Small intestine (tissue), 7 donors: ENCODE measurements around the gene NUDT7. TPM values are rescaled to one million over a fixed set of nuclear protein-coding genes. Genes with fewer than 3 reads are reported as not detected.

Experiments used
- DNase-seq, 2 donors: peaks; one replicate each; pipeline versions ENCODE4 v3.0.0 to v3.0.0-alpha.2; 2013
- FAIRE-seq: peaks from 2 replicates; lab custom pipeline; 2012; peaks lifted over from hg19 to GRCh38; lab: Jason Lieb, UNC
- H3K27ac ChIP-seq, 3 donors: one replicate each; pipeline ENCODE4 v1.5.1; 2013; ENCODE audit warnings: low read length in 2 of 3, mild to moderate bottlenecking in 2 of 3, control low read depth in 1 of 3, inconsistent platforms in 1 of 3, low read depth in 1 of 3, moderate library complexity in 1 of 3
- H3K27me3 ChIP-seq, 3 donors: one replicate each; pipeline ENCODE4 v1.6.1; 2013; ENCODE audit warnings: low read length in 3 of 3, inconsistent platforms in 1 of 3; ENCODE audit not compliant: control insufficient read depth in 3 of 3, insufficient read depth in 3 of 3
- H3K36me3 ChIP-seq, 3 donors: one replicate each; pipeline ENCODE4 v1.6.1; 2013; ENCODE audit warnings: low read length in 3 of 3, inconsistent platforms in 1 of 3, low read depth in 1 of 3, mild to moderate bottlenecking in 1 of 3, moderate library complexity in 1 of 3; ENCODE audit not compliant: control insufficient read depth in 3 of 3, insufficient read depth in 2 of 3
- H3K4me1 ChIP-seq, 3 donors: one replicate each; pipeline ENCODE4 v1.6.1; 2013; ENCODE audit warnings: low read length in 2 of 3, inconsistent platforms in 1 of 3, low read depth in 1 of 3, mild to moderate bottlenecking in 1 of 3, moderate library complexity in 1 of 3; ENCODE audit not compliant: control insufficient read depth in 3 of 3, insufficient read depth in 2 of 3
- H3K4me3 ChIP-seq, 3 donors: one replicate each; pipeline ENCODE4 v1.5.1; 2013; ENCODE audit warnings: low read length in 3 of 3, control low read depth in 1 of 3, inconsistent platforms in 1 of 3, low read depth in 1 of 3, mild to moderate bottlenecking in 1 of 3, moderate library complexity in 1 of 3
- H3K9me3 ChIP-seq, 2 donors: one replicate each; pipeline ENCODE4 v1.6.1; 2013; ENCODE audit warnings: low read depth in 1 of 2, low read length in 1 of 2; ENCODE audit not compliant: control insufficient read depth in 2 of 2, insufficient read depth in 1 of 2
- WGBS, 3 donors: extraction: QIAGEN DNeasy Blood & Tissue Kit; methylation state at CpG; one replicate each; pipeline ENCODE4 v1.1.7; 2013; 5-methylcytosine and 5-hydroxymethylcytosine counted together
- polyA plus RNA-seq, 4 donors: library from polyadenylated mRNA; stranded (reverse) in 3 of 4; unstranded in 1 of 4; fragments of 200-250 nt in 3 of 4; fragments of 120-200 nt in 1 of 4; gene quantifications; one replicate each; pipeline versions ENCODE4 v1.2.1 to v1.2.3, GENCODE V29; 2013
- donor health status: healthy with polysubstance abuse.
- donor health status: control.
- donor health status: control.
- donor health status: Bipolar disorder and iron deficiency.
- donor health status: healthy.

Gene NUDT7
- polyA plus RNA-seq, 4 donors = 8.4 to 18.1 (median 14.2) TPM

GRCh38 chr16:77682586-77682985 lies 39.7 kb upstream of the NUDT7 start:
- WGBS, 3 donors = 79 to 84% (median 80%) methylated on average over 10 of the region's 10 CpGs
- FAIRE-seq = no peak

DNA sequence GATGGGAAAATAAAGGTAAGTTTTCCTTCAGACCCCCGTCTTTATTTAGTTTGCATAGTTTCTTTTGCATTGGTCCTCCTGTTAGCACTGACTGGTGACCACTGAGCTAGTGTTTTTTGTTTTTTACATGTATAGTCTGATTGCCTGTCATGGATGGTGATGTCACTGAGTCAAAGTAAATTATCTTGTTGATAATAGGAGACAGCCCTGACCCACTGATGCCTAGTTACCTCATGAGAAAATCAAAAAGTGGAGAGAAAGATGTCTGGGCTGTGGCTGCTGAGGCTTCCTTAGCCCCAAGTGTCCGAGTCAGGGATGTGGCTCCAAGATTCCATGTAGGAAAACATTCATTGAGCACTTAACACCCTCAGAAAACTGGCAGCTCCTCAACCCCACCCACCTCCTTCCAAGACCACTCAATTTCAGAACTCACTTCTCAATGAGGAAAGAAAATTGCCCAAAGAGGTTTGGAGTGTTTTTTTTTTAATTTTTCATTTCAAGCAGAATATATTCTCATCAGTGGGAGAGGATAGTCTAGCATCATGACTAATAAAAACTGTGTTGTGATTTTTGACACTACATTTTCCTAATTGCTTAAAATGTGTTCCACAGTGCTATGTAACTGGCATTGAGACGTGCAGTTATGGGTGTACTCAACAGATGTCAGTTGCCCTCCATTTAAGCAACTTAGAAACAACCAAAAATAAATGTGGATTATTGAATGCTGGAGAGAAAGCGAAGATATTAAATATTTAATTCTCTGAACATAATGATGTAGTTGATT lies 38.7 kb upstream of the NUDT7 start:
- 58 to 77% (median 63%) methylated on average over 4 of the region's 4 CpGs for WGBS, 3 donors
- H3K4me3 ChIP-seq = no peak overlapping the region
- no peak for FAIRE-seq
- H3K27me3 ChIP-seq = no peaks in the 10 kb centered on the region
- no peaks in the 10 kb centered on the region for H3K9me3 ChIP-seq
- H3K27ac ChIP-seq = no peak overlapping the region
- no peak for DNase-seq
- H3K36me3 ChIP-seq = no peaks in the 10 kb centered on the region
- H3K4me1 ChIP-seq = no peaks in the 10 kb centered on the region

More at GRCh38 chr16:77682586-77682985, 39.7 kb upstream of the NUDT7 start:
- H3K36me3 ChIP-seq = no peaks in the 10 kb centered on the region
- H3K4me3 ChIP-seq = no peak overlapping the region
- no peaks in the 10 kb centered on the region for H3K27me3 ChIP-seq
- no peak overlapping the region for H3K27ac ChIP-seq
- H3K9me3 ChIP-seq = no peaks in the 10 kb centered on the region
- H3K4me1 ChIP-seq = no peaks in the 10 kb centered on the region
- no peak for DNase-seq

- Histone ChIP-seq H3K4me3 (no peak overlapping the region), H3K27ac (no peak overlapping the region), H3K4me1 (no peaks in the 10 kb centered on the region), H3K27me3 (no peaks in the 10 kb centered on the region), H3K9me3 (no peaks in the 10 kb centered on the region), H3K36me3 (no peaks in the 10 kb centered on the region)
- no peak for DNase-seq
- no peak for FAIRE-seq
- WGBS, 3 donors = 71 to 73% (median 72%) methylated on average over 4 of the region's 4 CpGs
These were observed 38.2 kb upstream of the NUDT7 start for GRCh38 chr16:77684181-77684526.

DNA sequence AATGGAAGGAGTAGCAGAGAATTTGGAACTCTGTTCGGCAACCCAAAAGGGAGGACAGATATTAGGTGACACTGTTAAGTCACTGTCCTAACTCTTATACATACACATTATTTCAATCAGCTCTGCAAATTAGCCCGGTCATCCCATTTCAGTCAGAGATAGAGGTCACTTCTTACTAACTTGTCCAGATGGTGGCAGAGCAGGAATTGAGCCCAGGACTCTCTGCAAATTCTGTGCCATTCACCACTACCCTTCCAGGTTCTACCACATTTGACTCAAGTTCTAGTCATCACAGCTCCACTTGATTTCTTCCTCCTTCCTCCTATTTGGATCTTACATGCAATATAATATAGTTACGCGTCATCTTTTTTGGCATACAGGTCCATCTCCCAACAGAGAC lies 35.9 kb upstream of the NUDT7 start:
- DNase-seq = no peak
- no peaks in the 10 kb centered on the region for H3K4me1 ChIP-seq
- 80 to 86% (median 84%) methylated on average over 4 of the region's 4 CpGs for WGBS, 3 donors
- H3K4me3 ChIP-seq = no peak overlapping the region
- peaks cover 0 to 3% (median 0%) of the 10 kb centered on the region in 3 donors for H3K27me3 ChIP-seq
- FAIRE-seq = no peak
- H3K27ac ChIP-seq = no peak overlapping the region
- H3K9me3 ChIP-seq = no peaks in the 10 kb centered on the region
- H3K36me3 ChIP-seq = no peaks in the 10 kb centered on the region

GRCh38 chr16:77689971-77690370 lies 32.3 kb upstream of the NUDT7 start:
- H3K36me3 ChIP-seq = no peaks in the 10 kb centered on the region
- 73 to 84% (median 79%) methylated on average over 5 of the region's 5 CpGs for WGBS, 3 donors
- H3K9me3 ChIP-seq = no peaks in the 10 kb centered on the region
- H3K4me1 ChIP-seq = no peaks in the 10 kb centered on the region
- peaks cover 0 to 3% (median 0%) of the 10 kb centered on the region in 3 donors for H3K27me3 ChIP-seq
- no peak for FAIRE-seq
- H3K4me3 ChIP-seq = no peak overlapping the region
- H3K27ac ChIP-seq = no peak overlapping the region
- DNase-seq = no peak

DNA sequence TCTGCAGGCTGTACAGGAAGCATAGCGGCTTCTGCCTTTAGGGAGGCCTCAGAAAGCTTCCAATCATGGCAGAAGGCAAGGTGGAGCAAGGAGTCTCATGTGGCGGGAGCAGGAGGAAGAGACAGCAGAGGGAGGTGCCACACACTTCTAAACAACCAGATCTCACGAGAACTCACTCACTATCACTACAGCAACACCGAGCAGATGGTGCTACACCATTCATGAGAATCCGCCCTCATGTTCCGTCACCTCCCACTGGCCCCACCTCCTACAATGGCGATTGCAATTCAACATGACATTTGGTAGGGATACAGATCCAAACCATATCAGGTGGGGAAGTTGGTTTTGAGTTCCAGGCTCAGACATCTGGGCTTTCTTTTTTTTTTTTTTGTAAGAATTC lies 31.9 kb upstream of the NUDT7 start:
- WGBS, 3 donors = 65 to 73% (median 66%) methylated on average over 7 of the region's 7 CpGs

DNA sequence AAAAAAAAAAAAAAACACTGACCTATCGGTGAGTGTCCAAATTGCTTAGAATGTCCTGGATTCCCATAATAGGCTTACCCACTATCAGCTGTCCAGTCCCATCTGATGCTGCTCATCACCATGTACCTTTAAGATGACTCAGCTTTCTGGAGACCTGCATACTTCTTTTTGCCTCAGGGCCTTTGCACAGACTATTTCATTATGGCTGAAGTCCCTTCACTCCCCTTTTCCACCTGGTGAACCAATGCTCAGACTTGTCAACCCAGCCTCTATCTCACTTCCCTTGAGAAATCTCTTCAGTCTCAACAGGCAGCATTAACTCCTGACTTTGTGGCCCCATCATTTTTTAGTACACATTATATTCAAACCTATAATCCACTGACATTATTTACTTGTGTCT lies 29.7 kb upstream of the NUDT7 start:
- no peak for FAIRE-seq
- H3K4me3 ChIP-seq = no peak overlapping the region
- no peaks in the 10 kb centered on the region for H3K36me3 ChIP-seq
- WGBS, 3 donors = 95 to 100% (median 100%) methylated on average over 1 of the region's 1 CpG
- no peak for DNase-seq
- H3K9me3 ChIP-seq = no peaks in the 10 kb centered on the region
- H3K4me1 ChIP-seq = no peaks in the 10 kb centered on the region
- peaks cover 0 to 3% (median 3%) of the 10 kb centered on the region in 3 donors for H3K27me3 ChIP-seq
- H3K27ac ChIP-seq = no peak overlapping the region

More for the DNA sequence above, 31.9 kb upstream of the NUDT7 start:
- no peak overlapping the region for H3K27ac ChIP-seq
- FAIRE-seq (no peak), DNase-seq (no peak)
- H3K9me3 ChIP-seq = no peaks in the 10 kb centered on the region
- peaks cover 0 to 3% (median 0%) of the 10 kb centered on the region in 3 donors for H3K27me3 ChIP-seq
- H3K4me3 ChIP-seq = no peak overlapping the region
- H3K4me1 ChIP-seq = no peaks in the 10 kb centered on the region
- H3K36me3 ChIP-seq = no peaks in the 10 kb centered on the region

GRCh38 chr16:77696149-77696548 lies 26.2 kb upstream of the NUDT7 start:
- Histone ChIP-seq H3K27me3 (peaks cover 0 to 3% (median 2%) of the 10 kb centered on the region in 3 donors), H3K4me1 (no peaks in the 10 kb centered on the region), H3K9me3 (no peaks in the 10 kb centered on the region), H3K4me3 (no peak overlapping the region), H3K36me3 (no peaks in the 10 kb centered on the region), H3K27ac (no peak overlapping the region)
- DNase-seq (no peak), FAIRE-seq (no peak)

DNA sequence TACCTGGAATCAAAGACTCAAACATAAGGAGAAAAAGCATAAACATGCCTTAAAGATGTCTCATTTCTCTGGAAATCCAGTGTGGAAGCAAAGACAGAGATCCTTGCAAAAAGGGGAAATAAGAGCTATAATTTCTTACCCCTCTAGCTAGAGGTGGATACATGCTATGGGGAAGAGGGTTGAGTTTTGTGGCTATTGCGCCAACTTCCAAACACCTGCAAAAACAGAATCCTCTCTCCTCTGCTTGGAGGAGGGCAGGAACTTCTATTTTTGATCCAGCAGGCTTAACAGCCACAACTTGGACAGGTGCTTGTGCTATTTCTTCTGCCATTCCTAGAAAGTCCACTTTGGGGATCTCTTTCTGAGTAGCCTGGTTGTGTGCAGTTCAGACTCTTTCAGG lies 21.5 kb upstream of the NUDT7 start:
- Histone ChIP-seq H3K4me1 (no peaks in the 10 kb centered on the region), H3K27ac (no peak overlapping the region), H3K4me3 (no peak overlapping the region), H3K27me3 (peaks cover 0 to 5% (median 0%) of the 10 kb centered on the region in 3 donors), H3K36me3 (no peaks in the 10 kb centered on the region), H3K9me3 (peaks cover 0 to 4% of the 10 kb centered on the region in 2 donors)
- no peak for DNase-seq
- WGBS, 3 donors = 82 to 90% (median 89%) methylated on average over 1 of the region's 1 CpG
- no peak for FAIRE-seq
